K562 (cell line): ENCODE measurements around the gene IFFO2. TPM values are rescaled to one million over a fixed set of nuclear protein-coding genes. Genes with fewer than 3 reads are reported as not detected.

Source experiments
- CBX1 ChIP-seq: sonication (generic); IDR thresholded peaks from 2 replicates; pipeline ENCODE4 v1.6.1; 2016; ENCODE audit warnings: antibody characterized with exemption, low read depth, mild to moderate bottlenecking
- CBX2 ChIP-seq: fragments of 200-600 bp; sonication (generic); IDR thresholded peaks from one replicate; pipeline ENCODE4 v1.6.1; 2012; ENCODE audit warnings: mild to moderate bottlenecking, low read length, inconsistent platforms; ENCODE audit not compliant: insufficient read depth, poor library complexity, severe bottlenecking
- CEBPB ChIP-seq: fragments of 450-650 bp; IDR thresholded peaks from 2 replicates; pipeline ENCODE4 v1.6.1; 2016; ENCODE audit warnings: missing genetic modification characterization, missing compliant biosample characterization
- FOSL1 ChIP-seq: fragments of 200-800 bp; sonication (Bioruptor generic); conservative IDR thresholded peaks from 2 replicates; pipeline ENCODE4 v1.6.1; 2016; ENCODE audit warnings: missing genetic modification characterization, missing compliant biosample characterization
- FOXO4 ChIP-seq: fragments of 450-650 bp; formaldehyde crosslinking; IDR thresholded peaks from 2 replicates; pipeline ENCODE4 v1.4.0; 2020; ENCODE audit warnings: mild to moderate bottlenecking, moderate library complexity
- HDAC8 ChIP-seq: fragments of 450-650 bp; IDR thresholded peaks from 2 replicates; pipeline ENCODE4 v1.6.1; 2016; ENCODE audit warnings: mild to moderate bottlenecking, missing genetic modification characterization, moderate library complexity, missing compliant biosample characterization
- POLR2AphosphoS2 ChIP-seq: IDR thresholded peaks from 2 replicates; pipeline ENCODE4 v1.6.1; 2012; ENCODE audit warnings: low read length, improper control_type of control experiment
- SMARCC2 ChIP-seq: fragments of 450-650 bp; IDR thresholded peaks from 2 replicates; pipeline ENCODE4 v1.6.1; 2017; ENCODE audit warnings: antibody characterized with exemption, moderate library complexity, mild to moderate bottlenecking, low read depth
- SRSF1 ChIP-seq: fragments of 200-400 bp; formaldehyde crosslinking; IDR thresholded peaks from 2 replicates; pipeline ENCODE4 v1.6.1; 2017; ENCODE audit warnings: mild to moderate bottlenecking, low read depth, low read length, moderate library complexity
- TAL1 ChIP-seq: fragments of 450-650 bp; IDR thresholded peaks from 2 replicates; pipeline ENCODE4 v1.6.1; 2016; ENCODE audit warnings: mild to moderate bottlenecking
- TCF7L2 ChIP-seq: fragments of 150-350 bp; IDR thresholded peaks from 2 replicates; pipeline ENCODE4 v1.6.1; 2016; ENCODE audit warnings: low read depth, mild to moderate bottlenecking, low read length, moderate library complexity
- THAP12 ChIP-seq: fragments of 250-450 bp; sonication (Bioruptor Pico); IDR thresholded peaks from 2 replicates; pipeline ENCODE4 v1.9.0; 2021; ENCODE audit warnings: mild to moderate bottlenecking, inconsistent platforms
- TRIM24 ChIP-seq, 2 experiments: fragments of 450-650 bp; IDR thresholded peaks; 2 replicates each; pipeline ENCODE4 v1.6.1; 2016
- TSHZ1 ChIP-seq: fragments of 250-450 bp; sonication (Bioruptor Pico); IDR thresholded peaks from 2 replicates; pipeline ENCODE4 v1.4.0; 2020; ENCODE audit warnings: mild to moderate bottlenecking, moderate library complexity
- YY1 ChIP-seq, 3 experiments: IDR thresholded peaks; 2 replicates each; pipeline ENCODE4 v1.6.1; 2011; ENCODE audit warnings: low read length in 2 of 3, mild to moderate bottlenecking in 2 of 3, moderate library complexity in 2 of 3, borderline replicate concordance in 1 of 3, control low read depth in 1 of 3, low read depth in 1 of 3; ENCODE audit not compliant: insufficient read depth in 3 of 3, insufficient replicate concordance in 2 of 3, control insufficient read depth in 1 of 3, insufficient read length in 1 of 3; ENCODE audit errors: extremely low read depth in 1 of 3
- ZBTB7A ChIP-seq: IDR thresholded peaks from 2 replicates; pipeline ENCODE4 v1.6.1; 2011; ENCODE audit warnings: low read depth, mild to moderate bottlenecking, low read length, moderate library complexity, borderline replicate concordance; ENCODE audit not compliant: control insufficient read depth
- ZC3H8 ChIP-seq: fragments of 450-650 bp; IDR thresholded peaks from 2 replicates; pipeline ENCODE4 v1.6.1; 2017
- ZEB2 ChIP-seq: fragments of 450-650 bp; IDR thresholded peaks from 2 replicates; pipeline ENCODE4 v1.6.1; 2016
- ZFP30 ChIP-seq: fragments of 250-450 bp; sonication (Bioruptor Pico); IDR thresholded peaks from 2 replicates; pipeline ENCODE4 v1.8.0; 2022; ENCODE audit warnings: moderate library complexity, mild to moderate bottlenecking, inconsistent platforms, borderline replicate concordance
- ZNF444 ChIP-seq: fragments of 250-450 bp; sonication (Bioruptor Pico); IDR thresholded peaks from 2 replicates; pipeline ENCODE4 v1.4.0; 2020; ENCODE audit warnings: mild to moderate bottlenecking, moderate library complexity
- polyA plus RNA-seq, 8 experiments: library from polyadenylated mRNA; depleted of rRNA in 4 of 8; stranded (reverse) in 5 of 8; unstranded in 3 of 8; fragments of >200 nt; fragmentation: Nextera tagmentation in 2 of 8; fragmentation: Illumina TruSeq in 1 of 8; extraction: Ambion mirVana in 2 of 8; extraction: Trizol in 1 of 8; gene quantifications; 2 replicates each; pipeline versions ENCODE4 v1.2.1 to v1.2.3, GENCODE V29; 2011 to 2014; ENCODE audit warnings: inconsistent platforms in 1 of 8, missing spikeins in 1 of 8
- total RNA-seq, 7 experiments: library from RNA; depleted of rRNA in 6 of 7; stranded (reverse); fragments of >200 nt in 6 of 7; fragmentation: Illumina TruSeq in 2 of 7; extraction: Trizol in 2 of 7; gene quantifications; 2 replicates each; pipeline versions ENCODE4 v1.2.1 to v1.2.3, GENCODE V29; 2011 to 2021; ENCODE audit warnings: low replicate concordance in 1 of 7

The IFFO2 gene
- total and polyA plus RNA-seq, 9 of the 15 experiments (the other 6 are each of a cell fraction or from before 2014, with no cell fraction given) = 0.15 to 1.0 (median 0.44) TPM; not detected in 2

- TF ChIP-seq THAP12 (CRISPR knock-in tag) = no peak
- TF ChIP-seq FOSL1 (tag) = peak; percentile 89
- no peak for TF ChIP-seq TSHZ1 (CRISPR knock-in tag)
- TF ChIP-seq SRSF1 = no peak
- no peak for TF ChIP-seq ZFP30 (CRISPR knock-in tag)
- no peak for TF ChIP-seq ZC3H8
- peak; percentile 52; the same call in 1 of the 2 replicates for TF ChIP-seq ZEB2
- TF ChIP-seq CEBPB (tag) = no peak
- TF ChIP-seq SMARCC2 = peak; percentile 65; the same call in 1 of the 2 replicates
- TF ChIP-seq FOXO4 = no peak
- TF ChIP-seq ZNF444 (CRISPR knock-in tag) = no peak
- TF ChIP-seq ZBTB7A = 0 out of 2 replicates have a peak, but pooled peaks have one; percentile 15
- peak in 1 of 3 experiments; percentile 51 for TF ChIP-seq YY1 (IDR thresholded peaks at IDR 0.05; ENCODE audit: borderline replicate concordance in 1 of 3, control insufficient read depth in 1 of 3, extremely low read depth in 1 of 3, insufficient read depth in 3 of 3, insufficient read length in 1 of 3, insufficient replicate concordance in 2 of 3, low read depth in 1 of 3, low read length in 2 of 3)
- 0 out of 2 replicates have a peak, but pooled peaks have one; percentile 33 for TF ChIP-seq CBX1
- TF ChIP-seq HDAC8 (tag) = 0 out of 2 replicates have a peak, but pooled peaks have one; percentile 30
- peak; percentile 72; the same call in 1 of the 2 replicates for TF ChIP-seq TAL1
- peak; percentile 34 to 68; a peak in 2 of 4 replicates for TF ChIP-seq TRIM24 (IDR thresholded peaks at IDR 0.05)
- no peak for TF ChIP-seq POLR2AphosphoS2
- no peak for TF ChIP-seq TCF7L2
- no peak for TF ChIP-seq CBX2
Observed at GRCh38 chr1:18908911-18909771, 47.3 kb downstream of the IFFO2 start (continued).
